OCI-LY7 (cell line): Measurements from ENCODE around the gene LMX1B.

Experiments
- EZH2phosphoT487 ChIP-seq: fragments of 200-600 bp; sonication (generic); IDR thresholded peaks from 2 replicates; pipeline ENCODE4 v1.6.1; 2018; ENCODE audit warnings: low read depth, borderline replicate concordance, mild to moderate bottlenecking, mixed run types, antibody characterized with exemption, low read length, moderate library complexity, mixed read lengths
- TF ChIP-seq, protein P1 (sequence below): fragments of 200-600 bp; sonication (generic); conservative IDR thresholded peaks from 2 replicates; pipeline ENCODE4 v1.5.1; 2014; ENCODE audit warnings: mild to moderate bottlenecking, antibody characterized with exemption, low read length, moderate library complexity, mixed read lengths

DNA sequence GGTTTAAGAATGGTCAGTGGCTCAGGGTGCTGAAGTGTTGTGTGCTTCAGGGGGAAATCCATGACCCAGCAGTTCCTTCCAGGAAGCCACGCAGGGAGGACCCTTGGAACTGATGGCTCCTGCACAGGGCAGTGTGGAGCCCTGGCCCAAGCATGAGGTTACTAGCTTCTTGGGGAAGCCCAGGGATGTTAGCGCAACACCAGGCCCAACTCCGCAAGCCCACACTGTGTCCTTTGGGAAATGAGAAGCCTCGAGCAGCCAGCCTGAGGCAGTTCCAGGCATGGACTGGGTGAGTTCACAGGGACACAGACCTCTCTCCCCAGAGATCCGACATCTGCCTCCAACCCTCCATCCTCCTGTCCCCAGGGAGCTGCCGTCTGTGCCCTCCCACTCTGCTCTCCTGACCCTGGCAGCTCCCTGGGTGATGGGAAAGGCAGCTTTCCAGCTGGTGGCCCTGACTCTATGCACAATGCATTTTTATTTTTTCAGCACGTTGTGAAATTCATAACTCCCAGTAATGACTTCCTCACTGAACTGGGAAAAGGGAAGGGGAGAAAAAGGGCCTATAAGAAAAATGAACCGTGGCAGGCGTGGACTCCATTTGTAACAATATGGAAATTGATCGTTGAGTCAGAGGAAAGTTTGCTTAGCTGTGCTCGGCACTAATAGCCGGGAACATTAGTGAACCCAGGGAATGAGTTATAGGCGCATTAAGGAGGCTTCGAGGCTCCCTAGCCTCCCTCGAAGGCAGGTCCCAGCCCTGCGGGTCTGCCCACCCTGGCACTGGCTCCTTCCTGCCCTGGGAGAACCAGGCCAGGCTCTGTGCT lies 34.1 kb downstream of the LMX1B start:
- TF ChIP-seq, protein P1, sequence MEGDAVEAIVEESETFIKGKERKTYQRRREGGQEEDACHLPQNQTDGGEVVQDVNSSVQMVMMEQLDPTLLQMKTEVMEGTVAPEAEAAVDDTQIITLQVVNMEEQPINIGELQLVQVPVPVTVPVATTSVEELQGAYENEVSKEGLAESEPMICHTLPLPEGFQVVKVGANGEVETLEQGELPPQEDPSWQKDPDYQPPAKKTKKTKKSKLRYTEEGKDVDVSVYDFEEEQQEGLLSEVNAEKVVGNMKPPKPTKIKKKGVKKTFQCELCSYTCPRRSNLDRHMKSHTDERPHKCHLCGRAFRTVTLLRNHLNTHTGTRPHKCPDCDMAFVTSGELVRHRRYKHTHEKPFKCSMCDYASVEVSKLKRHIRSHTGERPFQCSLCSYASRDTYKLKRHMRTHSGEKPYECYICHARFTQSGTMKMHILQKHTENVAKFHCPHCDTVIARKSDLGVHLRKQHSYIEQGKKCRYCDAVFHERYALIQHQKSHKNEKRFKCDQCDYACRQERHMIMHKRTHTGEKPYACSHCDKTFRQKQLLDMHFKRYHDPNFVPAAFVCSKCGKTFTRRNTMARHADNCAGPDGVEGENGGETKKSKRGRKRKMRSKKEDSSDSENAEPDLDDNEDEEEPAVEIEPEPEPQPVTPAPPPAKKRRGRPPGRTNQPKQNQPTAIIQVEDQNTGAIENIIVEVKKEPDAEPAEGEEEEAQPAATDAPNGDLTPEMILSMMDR, result no peak
- TF ChIP-seq EZH2phosphoT487, result no peak
